ENCODE measurements around the gene LRPPRC.

Gene LRPPRC

DNA sequence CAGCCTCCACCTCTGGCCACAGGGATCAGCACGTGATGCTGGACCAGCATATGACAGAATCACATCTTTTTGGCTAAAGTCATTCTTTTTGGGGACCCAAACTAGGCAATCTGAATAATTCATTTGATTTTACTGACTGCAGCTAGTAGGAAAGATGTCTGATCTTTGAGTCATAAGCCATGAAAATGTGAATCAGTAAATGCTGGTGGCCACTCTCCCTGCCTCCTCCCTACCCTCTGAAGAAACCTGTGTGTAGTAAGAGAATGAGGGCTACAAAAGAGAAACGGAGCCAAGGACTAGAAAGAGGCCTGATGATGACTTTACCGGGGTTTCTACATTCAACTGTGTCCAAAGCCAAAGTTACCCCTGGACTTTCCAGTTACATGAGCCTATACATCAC is 10.1 kb upstream of the LRPPRC start:
- no peak overlapping the region for H3K4me3 ChIP-seq (ENCODE audit: low read length)
- H3K36me3 ChIP-seq (ENCODE audit: insufficient read depth, low read length), result no peaks in the 10 kb centered on the region
- no peaks in the 10 kb centered on the region for H3K9me3 ChIP-seq (ENCODE audit: low read length)
- peaks cover 3% of the 10 kb centered on the region for H3K4me1 ChIP-seq (ENCODE audit: insufficient read depth, low read length)
- peaks cover 2% of the 10 kb centered on the region for H3K27me3 ChIP-seq (ENCODE audit: insufficient read depth, low read length)
- H2AFZ ChIP-seq (ENCODE audit: low read depth, low read length), result no peak overlapping the region

DNA sequence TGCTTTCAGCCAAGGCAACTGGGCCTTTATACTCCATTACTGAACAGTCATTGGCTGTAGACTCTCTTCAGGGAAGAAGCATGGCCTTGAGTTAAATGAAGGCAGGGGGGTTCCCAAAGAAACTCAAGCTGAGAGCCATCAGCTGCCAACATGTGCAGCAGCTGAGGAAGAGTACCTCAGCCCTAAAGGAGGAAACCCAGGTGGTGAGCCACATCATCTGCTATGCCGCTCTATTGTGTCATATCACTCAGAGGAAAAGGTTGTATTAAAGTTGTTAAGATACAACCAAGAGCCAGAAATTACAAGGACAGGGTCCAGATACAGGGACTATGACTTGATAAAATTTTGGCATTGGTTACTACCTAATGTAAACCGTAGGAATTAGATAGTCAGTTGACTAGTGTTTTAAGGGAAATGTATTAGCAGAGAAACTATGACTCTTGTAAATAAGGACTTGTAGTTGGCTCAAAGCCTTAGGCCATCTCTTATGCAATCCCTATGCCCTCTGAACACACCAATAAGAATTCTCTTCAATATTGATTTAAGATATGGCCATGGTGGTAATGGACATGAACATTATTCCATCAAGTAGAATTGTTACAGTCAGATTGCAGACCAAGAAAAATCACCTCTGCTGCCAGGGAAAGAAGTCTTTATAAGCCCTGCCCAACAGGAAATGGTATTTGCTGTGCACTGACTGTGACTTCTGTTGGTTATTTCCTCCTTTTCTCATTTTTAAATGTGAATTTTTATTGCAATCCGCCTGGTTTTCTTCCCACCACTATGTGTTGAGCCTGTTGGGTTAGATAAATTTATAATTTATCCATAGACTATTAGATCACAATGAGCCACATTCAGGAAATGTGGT is 9.2 kb upstream of the LRPPRC start:
- Histone ChIP-seq H3K4me3 (ENCODE audit: low read length) (no peak overlapping the region), H3K36me3 (ENCODE audit: insufficient read depth, low read length) (no peaks in the 10 kb centered on the region), H3K27me3 (ENCODE audit: insufficient read depth, low read length) (peaks cover 2% of the 10 kb centered on the region), H2AFZ (ENCODE audit: low read depth, low read length) (no peak overlapping the region), H3K9me3 (ENCODE audit: low read length) (no peaks in the 10 kb centered on the region), H3K4me1 (ENCODE audit: insufficient read depth, low read length) (peaks cover 3% of the 10 kb centered on the region)

DNA sequence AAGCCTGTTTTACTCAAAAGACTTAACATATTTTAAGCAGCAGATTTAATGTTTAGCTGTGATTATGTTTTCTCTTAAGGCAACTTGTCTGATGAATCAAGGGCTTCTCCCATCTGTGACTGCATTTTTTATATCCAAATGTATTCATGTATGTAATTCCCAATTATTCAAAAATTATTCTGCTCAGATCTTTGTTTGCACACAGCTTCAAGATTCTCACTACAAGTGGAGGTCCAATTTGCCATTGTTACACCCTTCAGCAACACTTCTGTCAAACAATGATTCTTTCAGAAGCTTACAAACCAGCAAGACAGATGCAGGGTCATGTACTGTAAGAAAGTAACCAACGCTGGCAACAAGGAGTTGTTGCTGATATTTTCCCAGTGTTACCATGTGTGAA is 5.9 kb upstream of the LRPPRC start:
- Histone ChIP-seq H3K9me3 (ENCODE audit: low read length) (no peaks in the 10 kb centered on the region), H3K4me3 (ENCODE audit: low read length) (no peak overlapping the region), H3K27me3 (ENCODE audit: insufficient read depth, low read length) (no peaks in the 10 kb centered on the region), H3K36me3 (ENCODE audit: insufficient read depth, low read length) (no peaks in the 10 kb centered on the region), H3K4me1 (ENCODE audit: insufficient read depth, low read length) (peaks cover 3% of the 10 kb centered on the region), H2AFZ (ENCODE audit: low read depth, low read length) (no peak overlapping the region)

DNA sequence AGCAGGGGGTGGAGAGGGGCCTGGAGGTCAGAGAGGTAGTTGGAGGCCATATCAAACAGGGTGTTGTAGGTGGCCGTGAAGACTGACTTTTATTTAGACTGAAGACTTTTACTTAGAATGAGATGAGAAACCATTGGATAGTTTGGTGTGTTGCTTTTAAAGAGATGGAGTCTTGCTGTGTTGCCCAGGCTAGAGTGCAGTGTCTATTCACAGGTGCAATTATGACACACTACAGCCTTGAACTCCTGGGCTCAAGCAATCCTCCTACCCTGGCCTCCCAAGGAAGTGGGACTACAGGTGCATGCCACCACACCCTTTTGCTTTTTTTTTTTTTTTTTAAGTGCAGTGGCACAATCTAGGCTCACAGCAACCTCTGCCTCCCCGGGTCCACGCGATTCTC is 2.5 kb upstream of the LRPPRC start:
- Histone ChIP-seq H3K4me3 (ENCODE audit: low read length) (no peak overlapping the region), H3K36me3 (ENCODE audit: insufficient read depth, low read length) (peaks cover 12% of the 10 kb centered on the region), H3K9me3 (ENCODE audit: low read length) (no peaks in the 10 kb centered on the region), H3K4me1 (ENCODE audit: insufficient read depth, low read length) (peaks cover 16% of the 10 kb centered on the region), H3K27me3 (ENCODE audit: insufficient read depth, low read length) (no peaks in the 10 kb centered on the region), H2AFZ (ENCODE audit: low read depth, low read length) (no peak overlapping the region)

DNA sequence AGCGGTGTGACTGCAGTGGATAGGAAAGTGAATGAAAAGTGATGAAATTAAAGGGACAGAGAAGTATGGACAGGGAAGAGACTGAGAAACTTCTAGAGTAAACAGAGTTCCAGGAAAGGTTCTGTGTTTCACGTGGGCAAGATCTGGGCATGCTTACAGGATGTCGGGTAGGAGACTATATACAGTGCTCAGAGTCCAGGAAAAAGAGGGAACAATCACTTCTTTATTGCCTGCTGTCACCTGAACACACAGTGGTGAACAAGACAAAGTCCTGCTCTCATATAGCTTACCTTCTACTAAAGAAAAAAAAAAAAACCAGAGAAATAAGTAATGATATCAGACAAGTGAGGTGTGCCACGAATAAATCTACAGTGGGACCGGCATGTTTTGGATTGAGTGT is 2.4 kb downstream of the LRPPRC start:
- Histone ChIP-seq H3K4me3 (ENCODE audit: low read length) (no peak overlapping the region), H3K4me1 (ENCODE audit: insufficient read depth, low read length) (peaks cover 12% of the 10 kb centered on the region), H2AFZ (ENCODE audit: low read depth, low read length) (no peak overlapping the region), H3K9me3 (ENCODE audit: low read length) (no peaks in the 10 kb centered on the region), H3K36me3 (ENCODE audit: insufficient read depth, low read length) (peaks cover 43% of the 10 kb centered on the region), H3K27me3 (ENCODE audit: insufficient read depth, low read length) (no peaks in the 10 kb centered on the region)

DNA sequence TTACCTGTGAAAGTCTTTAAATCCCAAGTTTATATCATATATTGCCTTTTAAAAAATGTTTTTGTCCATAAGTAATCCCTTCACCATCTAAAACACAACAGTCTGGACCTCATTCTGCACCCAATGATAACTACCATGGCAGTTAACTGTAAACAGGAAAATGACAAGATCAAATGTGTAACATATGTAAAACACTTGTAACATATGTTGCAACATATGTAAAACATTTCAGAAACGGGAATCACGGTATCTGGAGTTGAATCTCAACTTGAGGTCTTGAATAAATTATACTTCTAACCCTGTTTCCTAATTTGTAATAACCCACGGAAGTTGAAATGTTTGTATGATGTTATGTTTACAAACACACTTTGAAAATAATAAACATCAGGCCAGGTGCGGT is 6.2 kb downstream of the LRPPRC start:
- Histone ChIP-seq H3K4me3 (ENCODE audit: low read length) (no peak overlapping the region), H3K9me3 (ENCODE audit: low read length) (no peaks in the 10 kb centered on the region), H3K27me3 (ENCODE audit: insufficient read depth, low read length) (no peaks in the 10 kb centered on the region), H3K36me3 (ENCODE audit: insufficient read depth, low read length) (peaks cover 46% of the 10 kb centered on the region), H2AFZ (ENCODE audit: low read depth, low read length) (no peak overlapping the region), H3K4me1 (ENCODE audit: insufficient read depth, low read length) (peaks cover 8% of the 10 kb centered on the region)

DNA sequence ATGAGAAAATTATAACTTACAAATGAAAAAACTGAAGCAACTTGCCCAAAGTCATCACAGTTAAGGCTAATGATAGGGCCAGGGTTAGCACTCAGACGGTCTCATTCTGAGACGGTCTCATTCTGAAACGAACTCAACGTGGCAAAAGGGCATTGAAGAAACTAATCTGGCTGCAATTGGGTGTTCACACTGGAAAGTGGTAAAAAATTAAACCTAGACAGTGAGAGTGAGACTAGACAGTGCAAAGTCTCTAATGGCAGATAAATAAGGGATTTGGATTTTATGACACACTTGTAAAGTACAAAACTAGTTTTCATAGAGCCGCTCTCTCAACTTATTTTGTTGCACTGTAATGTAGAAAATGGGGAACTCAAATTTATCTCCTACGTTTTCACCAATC is 9.2 kb downstream of the LRPPRC start:
- Histone ChIP-seq H3K4me1 (ENCODE audit: insufficient read depth, low read length) (no peaks in the 10 kb centered on the region), H3K9me3 (ENCODE audit: low read length) (no peaks in the 10 kb centered on the region), H2AFZ (ENCODE audit: low read depth, low read length) (no peak overlapping the region), H3K27me3 (ENCODE audit: insufficient read depth, low read length) (no peaks in the 10 kb centered on the region), H3K36me3 (ENCODE audit: insufficient read depth, low read length) (peaks cover 22% of the 10 kb centered on the region), H3K4me3 (ENCODE audit: low read length) (no peak overlapping the region)

DNA sequence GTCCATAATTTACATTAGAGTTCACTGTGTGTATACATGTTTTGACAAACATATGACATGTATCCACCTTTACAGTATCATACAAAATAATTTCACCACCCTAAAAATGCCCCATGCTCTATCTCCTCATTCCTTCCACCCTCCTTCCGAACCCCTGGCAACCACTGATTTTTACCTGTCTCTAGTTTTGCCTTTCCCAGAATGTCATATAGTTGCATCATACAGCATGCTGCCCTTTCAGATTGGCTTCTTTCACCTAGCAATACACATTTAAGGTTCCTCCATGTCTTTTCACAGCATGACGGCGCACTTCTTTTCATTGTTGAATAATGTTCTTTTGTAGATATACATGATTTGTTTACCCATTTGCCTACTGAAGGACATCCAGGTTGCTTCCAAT is 10.4 kb downstream of the LRPPRC start:
- H3K4me1 ChIP-seq (ENCODE audit: insufficient read depth, low read length), result no peaks in the 10 kb centered on the region
- no peak overlapping the region for H3K4me3 ChIP-seq (ENCODE audit: low read length)
- peaks cover 28% of the 10 kb centered on the region for H3K36me3 ChIP-seq (ENCODE audit: insufficient read depth, low read length)
- H3K27me3 ChIP-seq (ENCODE audit: insufficient read depth, low read length), result no peaks in the 10 kb centered on the region
- no peaks in the 10 kb centered on the region for H3K9me3 ChIP-seq (ENCODE audit: low read length)
- H2AFZ ChIP-seq (ENCODE audit: low read depth, low read length), result no peak overlapping the region

DNA sequence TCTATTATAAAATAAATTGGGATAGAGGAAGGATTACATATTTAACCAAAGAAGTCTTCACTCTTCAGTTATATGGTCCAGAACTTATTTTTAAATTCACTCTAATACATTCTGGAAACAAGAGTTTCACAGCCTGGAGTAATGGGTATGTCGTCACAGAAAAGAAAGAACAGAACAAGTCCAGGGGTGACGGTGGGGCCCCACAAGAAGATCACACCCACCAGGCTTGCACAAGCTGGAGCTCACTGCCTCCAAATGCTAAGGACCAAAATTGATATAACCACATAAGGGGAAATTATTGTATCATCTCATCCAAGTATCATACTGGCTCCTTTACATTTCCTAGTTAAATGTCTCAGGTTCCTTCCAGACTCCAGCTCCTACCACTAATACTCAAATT is 11.3 kb downstream of the LRPPRC start:
- no peaks in the 10 kb centered on the region for H3K27me3 ChIP-seq (ENCODE audit: insufficient read depth, low read length)
- no peak overlapping the region for H2AFZ ChIP-seq (ENCODE audit: low read depth, low read length)
- H3K4me1 ChIP-seq (ENCODE audit: insufficient read depth, low read length), result no peaks in the 10 kb centered on the region
- H3K4me3 ChIP-seq (ENCODE audit: low read length), result no peak overlapping the region
- peaks cover 32% of the 10 kb centered on the region for H3K36me3 ChIP-seq (ENCODE audit: insufficient read depth, low read length)
- no peaks in the 10 kb centered on the region for H3K9me3 ChIP-seq (ENCODE audit: low read length)

DNA sequence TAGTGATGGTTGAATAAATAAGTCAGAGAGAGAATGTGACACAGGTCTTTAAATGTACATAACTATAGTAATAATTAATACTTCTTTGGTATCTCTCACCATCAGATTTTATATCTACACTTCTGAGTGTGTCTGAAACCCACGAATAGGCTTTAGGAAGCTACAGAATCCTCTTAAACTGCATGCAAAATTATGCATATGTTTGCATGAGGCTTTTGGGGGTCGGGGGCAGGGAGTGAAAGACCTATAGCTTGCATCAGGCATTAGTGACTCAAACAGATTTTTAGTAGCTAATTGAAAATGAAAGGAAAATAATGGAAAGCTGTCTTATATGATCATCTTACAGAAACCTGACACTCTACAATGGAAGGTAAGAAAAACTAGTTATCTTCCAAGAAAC is 14.9 kb downstream of the LRPPRC start:
- no peaks in the 10 kb centered on the region for H3K9me3 ChIP-seq (ENCODE audit: low read length)
- no peaks in the 10 kb centered on the region for H3K4me1 ChIP-seq (ENCODE audit: insufficient read depth, low read length)
- no peaks in the 10 kb centered on the region for H3K27me3 ChIP-seq (ENCODE audit: insufficient read depth, low read length)
- no peak overlapping the region for H3K4me3 ChIP-seq (ENCODE audit: low read length)
- no peak overlapping the region for H2AFZ ChIP-seq (ENCODE audit: low read depth, low read length)
- peaks cover 52% of the 10 kb centered on the region for H3K36me3 ChIP-seq (ENCODE audit: insufficient read depth, low read length)

DNA sequence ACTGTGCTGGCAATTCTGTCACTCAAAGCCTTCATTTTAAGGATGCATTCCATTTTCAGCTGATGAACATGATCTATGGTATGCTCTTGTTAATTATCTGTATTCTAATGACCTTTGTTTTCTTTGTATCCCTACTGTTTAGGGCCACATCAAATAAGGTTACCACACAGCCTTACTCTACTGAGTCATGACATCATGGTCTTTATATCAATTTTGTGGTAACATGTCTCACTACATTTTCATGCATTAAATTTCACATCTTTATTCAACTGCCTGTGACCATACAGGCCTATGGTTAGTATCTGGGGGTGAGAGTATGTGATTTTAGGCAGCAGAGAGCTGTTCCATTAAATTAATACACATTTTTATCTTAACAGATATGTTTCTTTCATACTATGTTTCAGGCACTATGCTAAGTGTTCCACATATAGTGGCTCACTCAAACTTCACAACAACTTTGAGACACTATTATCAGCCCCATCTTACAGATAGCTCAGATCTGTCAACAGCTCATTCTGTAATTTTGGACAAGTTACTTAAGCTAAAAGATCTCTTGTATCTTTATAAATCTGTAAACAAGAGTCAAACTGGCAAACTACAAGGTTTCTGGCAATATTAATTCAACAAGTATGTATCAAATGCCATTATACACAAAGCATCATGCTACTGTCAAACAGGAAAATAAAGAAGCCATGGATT is 18.0 kb downstream of the LRPPRC start:
- Histone ChIP-seq H3K4me1 (ENCODE audit: insufficient read depth, low read length) (no peaks in the 10 kb centered on the region), H3K27me3 (ENCODE audit: insufficient read depth, low read length) (no peaks in the 10 kb centered on the region), H2AFZ (ENCODE audit: low read depth, low read length) (no peak overlapping the region), H3K36me3 (ENCODE audit: insufficient read depth, low read length) (peaks cover 77% of the 10 kb centered on the region), H3K4me3 (ENCODE audit: low read length) (no peak overlapping the region), H3K9me3 (ENCODE audit: low read length) (no peaks in the 10 kb centered on the region)

DNA sequence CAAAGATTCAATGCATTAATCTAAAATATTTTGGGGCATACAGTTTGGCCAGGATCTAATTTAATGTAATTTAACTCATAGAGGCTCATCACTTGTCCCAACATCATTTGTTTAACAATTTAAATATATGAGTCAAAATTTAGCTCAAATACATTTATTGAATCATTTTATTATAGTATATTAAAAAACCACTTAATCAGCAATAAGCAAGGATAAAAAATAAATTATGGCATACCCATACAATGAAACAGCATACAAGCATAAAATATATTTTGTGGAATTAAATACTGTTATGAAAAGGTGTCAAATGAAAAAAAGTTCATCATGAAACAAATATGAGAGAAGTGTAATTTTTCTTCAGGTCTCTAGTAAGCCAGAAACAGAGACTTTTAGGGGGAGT is 34.9 kb downstream of the LRPPRC start:
- Histone ChIP-seq H2AFZ (ENCODE audit: low read depth, low read length) (no peak overlapping the region), H3K36me3 (ENCODE audit: insufficient read depth, low read length) (peaks cover 84% of the 10 kb centered on the region), H3K27me3 (ENCODE audit: insufficient read depth, low read length) (no peaks in the 10 kb centered on the region), H3K9me3 (ENCODE audit: low read length) (no peaks in the 10 kb centered on the region), H3K4me1 (ENCODE audit: insufficient read depth, low read length) (no peaks in the 10 kb centered on the region), H3K4me3 (ENCODE audit: low read length) (no peak overlapping the region)

DNA sequence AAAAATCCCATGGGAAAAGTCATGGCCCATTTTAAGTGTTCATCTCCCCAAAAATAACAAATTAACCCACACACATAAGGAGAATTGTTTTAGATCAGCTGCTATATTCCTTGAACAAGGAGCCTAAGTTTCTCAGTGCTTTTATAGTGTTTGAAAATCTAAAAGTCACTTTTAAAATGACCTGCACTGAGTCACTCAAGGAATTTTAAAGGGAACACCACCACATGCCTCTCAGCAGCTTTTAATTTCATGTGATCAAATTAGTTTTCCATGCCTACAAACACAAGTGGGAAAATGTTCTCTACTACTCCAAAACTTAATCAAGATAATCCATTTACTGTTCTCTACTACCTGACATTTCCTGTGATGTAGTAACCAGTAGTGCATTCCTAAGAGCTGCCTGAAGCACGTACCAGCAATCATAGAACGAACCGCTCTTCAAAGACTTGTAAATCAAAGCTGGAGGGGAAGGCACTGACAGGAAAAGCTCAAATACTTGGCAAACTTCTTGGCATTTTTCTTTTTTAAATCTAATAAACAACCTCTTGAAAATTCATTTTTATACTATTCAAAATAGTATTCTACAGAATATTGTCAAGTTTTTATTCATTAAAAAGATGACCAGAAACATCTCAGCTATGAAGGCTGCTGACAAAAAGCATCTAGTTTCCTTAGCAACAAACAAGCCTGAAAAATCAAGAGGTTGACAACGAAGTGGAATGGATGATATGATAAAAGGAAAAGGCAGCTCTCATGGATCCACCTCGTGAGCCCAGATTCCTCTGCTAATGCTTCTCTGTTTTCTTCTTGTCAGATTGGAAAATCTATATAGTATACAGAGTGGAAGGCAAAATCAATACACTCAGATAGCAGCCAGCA is 37.2 kb downstream of the LRPPRC start:
- H3K36me3 ChIP-seq (ENCODE audit: insufficient read depth, low read length), result peaks cover 96% of the 10 kb centered on the region
- H3K4me3 ChIP-seq (ENCODE audit: low read length), result no peak overlapping the region
- no peaks in the 10 kb centered on the region for H3K9me3 ChIP-seq (ENCODE audit: low read length)
- no peak overlapping the region for H2AFZ ChIP-seq (ENCODE audit: low read depth, low read length)
- no peaks in the 10 kb centered on the region for H3K27me3 ChIP-seq (ENCODE audit: insufficient read depth, low read length)
- no peaks in the 10 kb centered on the region for H3K4me1 ChIP-seq (ENCODE audit: insufficient read depth, low read length)

Measured in neuron (in vitro differentiated cells).